HG03575 (cell line): ENCODE results near the gene KCND3.

Experiments
- ATAC-seq: cut with Tn5 transposase; IDR thresholded peaks from one replicate; pipeline ENCODE4 v1.9.1; 2021; ENCODE audit not compliant: unreplicated experiment, insufficient number of reproducible peaks, low FRiP score; ENCODE audit errors: extremely low read depth

Gene KCND3

GRCh38 chr1:111729271-111729921 is 260.1 kb downstream of the KCND3 start:
- ATAC-seq: no peak

GRCh38 chr1:111727056-111727455 is 262.4 kb downstream of the KCND3 start:
- ATAC-seq: no peak

GRCh38 chr1:111725192-111725591 is 264.3 kb downstream of the KCND3 start:
- ATAC-seq: no peak

GRCh38 chr1:111723871-111724270 is 265.6 kb downstream of the KCND3 start:
- ATAC-seq: no peak

GRCh38 chr1:111723091-111723806 is 266.2 kb downstream of the KCND3 start:
- ATAC-seq: no peak

- ATAC-seq: no peak
These were observed 268.3 kb downstream of the KCND3 start for GRCh38 chr1:111720977-111721786.
